Endothelial cell of umbilical vein (primary cell): ENCODE data around the gene OR1J2. TPM values are rescaled to one million over a fixed set of nuclear protein-coding genes. Genes with fewer than 3 reads are reported as not detected.
"Not testable (repeated sequence)": the region's sequence is repeated elsewhere in the genome, so short reads cannot be mapped to it uniquely, and the experiment has no call there.

Experiments
- BruUV-seq: library from RNA; stranded (reverse); fragments of 400-500 nt; replicated peaks from 2 replicates; lab custom pipeline; 2021; lab: Mats Ljungman, UMichigan
- CTCF ChIA-PET: fragments of 300-600, 350-600 bp; sonication (Branson Sonifier 250); formaldehyde crosslinking; loops from one replicate; lab custom pipeline; 2021; ENCODE audit warnings: antibody characterized with exemption, inconsistent platforms; lab: Charles Lee
- POLR2A ChIA-PET: fragments of 300-600, 350-600 bp; sonication (Branson Sonifier 250); formaldehyde crosslinking; loops from one replicate; lab custom pipeline; 2021; ENCODE audit warnings: antibody characterized with exemption, inconsistent platforms; lab: Charles Lee
- DNase-seq: peaks from one replicate; pipeline ENCODE4 v3.0.0-alpha.2; 2011; ENCODE audit warnings: low read depth, low spot score
- FAIRE-seq: peaks from 2 replicates; lab custom pipeline; 2011; peaks lifted over from hg19 to GRCh38; lab: Jason Lieb, UNC
- H2AFZ ChIP-seq: 2 replicates; pipeline ENCODE4 v1.6.0; 2012; ENCODE audit warnings: low read depth, low read length, control low read depth, inconsistent platforms
- H3K27ac ChIP-seq: 2 replicates; pipeline ENCODE4 v1.5.1; 2011; ENCODE audit warnings: low read depth, mild to moderate bottlenecking, control low read depth, low read length, moderate library complexity; ENCODE audit not compliant: insufficient read depth
- H3K27me3 ChIP-seq, 2 experiments: 2 replicates each; pipeline versions ENCODE4 v1.6.0 to v1.6.1; 2011; ENCODE audit warnings: low read length in 2 of 2, mixed read lengths in 1 of 2; ENCODE audit not compliant: control insufficient read depth in 2 of 2, insufficient read depth in 2 of 2
- H3K36me3 ChIP-seq, 2 experiments: 2 replicates in 1 of 2; 3 replicates in 1 of 2; pipeline ENCODE4 v1.5.1; 2011; ENCODE audit warnings: low read length in 2 of 2, mild to moderate bottlenecking in 1 of 2, moderate library complexity in 1 of 2; ENCODE audit not compliant: control insufficient read depth in 2 of 2, insufficient read depth in 2 of 2; ENCODE audit errors: extremely low read depth in 1 of 2
- H3K4me1 ChIP-seq: 3 replicates; pipeline ENCODE4 v1.5.1; 2011; ENCODE audit warnings: mild to moderate bottlenecking, low read length; ENCODE audit not compliant: control insufficient read depth, insufficient read depth; ENCODE audit errors: extremely low read depth
- H3K4me2 ChIP-seq: 2 replicates; pipeline ENCODE4 v1.6.1; 2011; ENCODE audit warnings: low read length, control low read depth, mixed read lengths; ENCODE audit not compliant: insufficient read depth
- H3K4me3 ChIP-seq, 3 experiments: fragments of 200-600 bp in 1 of 3; sonication (generic), shearing (Covaris generic) in 1 of 3; replicated peaks in 1 of 3; 2 replicates each; pipeline ENCODE4 v1.5.1; 2011 to 2016; ENCODE audit warnings: control low read depth in 3 of 3, low read length in 3 of 3, mild to moderate bottlenecking in 2 of 3, inconsistent platforms in 1 of 3, low read depth in 1 of 3, moderate library complexity in 1 of 3; ENCODE audit not compliant: insufficient read depth in 1 of 3
- H3K79me2 ChIP-seq: 2 replicates; pipeline ENCODE4 v1.6.0; 2012; ENCODE audit warnings: low read length, inconsistent platforms; ENCODE audit not compliant: control insufficient read depth, insufficient read depth
- H3K9ac ChIP-seq: replicated peaks from 2 replicates; pipeline ENCODE3; 2011; ENCODE audit warnings: low read length, control low read depth; ENCODE audit not compliant: insufficient read depth; ENCODE audit errors: extremely low read depth
- H3K9me1 ChIP-seq: replicated peaks from 3 replicates; pipeline ENCODE4 v1.6.0; 2011; ENCODE audit warnings: mild to moderate bottlenecking, low read length; ENCODE audit not compliant: control insufficient read depth, insufficient read depth; ENCODE audit errors: extremely low read depth
- H3K9me3 ChIP-seq: replicated peaks from 2 replicates; pipeline ENCODE4 v1.5.1; 2012; ENCODE audit warnings: low read length, inconsistent platforms; ENCODE audit not compliant: control insufficient read depth, insufficient read depth
- H4K20me1 ChIP-seq: replicated peaks from 2 replicates; pipeline ENCODE3; 2011; ENCODE audit warnings: mild to moderate bottlenecking, low read length; ENCODE audit not compliant: control insufficient read depth, insufficient read depth; ENCODE audit errors: extremely low read depth
- EZH2 ChIP-seq: IDR thresholded peaks from 2 replicates; pipeline ENCODE4 v1.6.1; 2012; ENCODE audit warnings: borderline replicate concordance, low read depth, mild to moderate bottlenecking, moderate library complexity, low read length, inconsistent platforms; ENCODE audit not compliant: severe bottlenecking
- FOS ChIP-seq: IDR thresholded peaks from 2 replicates; pipeline ENCODE4 v1.6.1; 2011; ENCODE audit warnings: mild to moderate bottlenecking, low read length, moderate library complexity, borderline replicate concordance; ENCODE audit not compliant: insufficient read depth
- JUN ChIP-seq: IDR thresholded peaks from 2 replicates; pipeline ENCODE4 v1.6.1; 2011; ENCODE audit warnings: borderline replicate concordance, low read depth; ENCODE audit not compliant: insufficient read length, insufficient read depth
- MYC ChIP-seq: IDR thresholded peaks from one replicate; pipeline ENCODE4 v1.6.1; 2011; ENCODE audit warnings: mild to moderate bottlenecking, low read depth, low read length
- POLR2A ChIP-seq: IDR thresholded peaks from 2 replicates; pipeline ENCODE4 v1.6.1; 2012; ENCODE audit warnings: low read depth, mild to moderate bottlenecking, control low read depth, low read length
- dilution Hi-C: fragments of 300-500 bp; cut with MboI; formaldehyde crosslinking; loops from one replicate; pipeline ENCODE4 v1.15.0; 2019; ENCODE audit warnings: low sequenced_read_pairs; ENCODE audit not compliant: extremely low pct_ligation_motif_present
- intact Hi-C: fragments of 100-400 bp; cut with micrococcal nuclease; formaldehyde crosslinking; loops from one replicate; pipeline ENCODE4 v1.10.0; 2022
- polyA plus RNA-seq, 4 experiments: library from polyadenylated mRNA; depleted of rRNA in 3 of 4; stranded (reverse) in 3 of 4; unstranded in 1 of 4; fragments of >200 nt; gene quantifications; 2 replicates each; pipeline versions ENCODE4 v1.2.1 to v1.2.3, GENCODE V29; 2011 to 2012; ENCODE audit warnings: missing spikeins in 1 of 4
- total RNA-seq: library from RNA; stranded (reverse); gene quantifications from 2 replicates; pipeline ENCODE4 v1.2.3, GENCODE V29; 2021

Gene OR1J2
- total and polyA plus RNA-seq, 2 donors (not counting 3 experiments of a cell fraction or from before 2014, with no cell fraction given): not detected

GRCh38 chr9:122527193-122527592, 16.6 kb downstream of the OR1J2 start, which contains the start of gene OR1N1:
TSS of gene OR1N1 (minus strand) at chr9:122527293. CDS start at chr9:122527293, 0 bp downstream.
- Histone ChIP-seq H3K4me1 (no peaks in the 10 kb centered on the region), H3K9ac (no peak within 1 kb of the TSS), H3K9me1 (no peaks in the 10 kb centered on the region), H3K27ac (no peak within 1 kb of the TSS), H3K4me3 (no peak within 1 kb of the TSS), H3K36me3 (no peaks in the 10 kb centered on the region), H3K4me2 (no peak within 1 kb of the TSS), H2AFZ (no peak within 1 kb of the TSS), H4K20me1 (no peaks in the 10 kb centered on the region), H3K79me2 (no peaks in the 10 kb centered on the region), H3K9me3 (no peaks in the 10 kb centered on the region), H3K27me3 (peaks cover 2 to 8% of the 10 kb centered on the region in 2 experiments)
- ChIA-PET CTCF (interaction anchor here (1.0 kb wide), 1 partner anchor 29 kb away, joined by 3 read pairs; no protein-coding TSS in a partner anchor), POLR2A (no interaction called here)
- BruUV-seq: no TSS peak
- intact Hi-C loops: no loop called here
- dilution Hi-C loops: no loop called here
- DNase-seq: no peak
- FAIRE-seq: no peak
- no peak for TF ChIP-seq JUN
- TF ChIP-seq MYC: no peak
- no peak for TF ChIP-seq FOS
- TF ChIP-seq POLR2A: no peak
- TF ChIP-seq EZH2: no peak

- H3K9me1 ChIP-seq, H3K9ac ChIP-seq, H4K20me1 ChIP-seq, dilution Hi-C loops, intact Hi-C loops, FAIRE-seq, POLR2A ChIA-PET, BruUV-seq, H3K4me2 ChIP-seq, H2AFZ ChIP-seq, H3K4me3 ChIP-seq, H3K4me1 ChIP-seq, H3K79me2 ChIP-seq, H3K27me3 ChIP-seq, H3K27ac ChIP-seq, DNase-seq, H3K36me3 ChIP-seq, H3K9me3 ChIP-seq: not testable (repeated sequence)
- CTCF ChIA-PET: interaction anchor here (1.3 kb wide), 2 partner anchors 10 to 32 kb away, joined by 3 to 4 read pairs; no protein-coding TSS in a partner anchor
Measured at GRCh38 chr9:122531157-122531556, 20.6 kb downstream of the OR1J2 start.
